ENCODE measurements around the gene MRPS26.

Gene MRPS26

DNA sequence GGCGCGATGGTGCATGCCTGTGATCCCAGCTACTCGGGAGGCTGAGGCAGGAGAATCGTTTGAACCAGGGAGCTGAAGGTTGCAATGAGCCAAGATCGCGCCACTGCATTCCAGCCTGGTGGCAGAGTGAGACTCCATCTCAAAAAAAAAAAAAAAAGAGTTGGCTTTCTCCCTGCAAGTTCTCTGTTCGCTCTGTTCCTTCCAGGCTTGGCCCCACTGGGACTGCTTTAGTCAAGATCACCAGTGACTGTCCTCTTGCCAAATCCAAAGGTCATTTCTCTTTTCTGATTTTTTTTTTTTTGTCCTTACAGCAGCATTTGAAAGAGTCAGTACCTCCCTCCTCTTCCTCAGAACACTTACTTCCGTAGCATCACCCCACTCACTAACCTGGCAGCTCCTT is 13.2 kb upstream of the MRPS26 start:
- TF ChIP-seq, protein P1, sequence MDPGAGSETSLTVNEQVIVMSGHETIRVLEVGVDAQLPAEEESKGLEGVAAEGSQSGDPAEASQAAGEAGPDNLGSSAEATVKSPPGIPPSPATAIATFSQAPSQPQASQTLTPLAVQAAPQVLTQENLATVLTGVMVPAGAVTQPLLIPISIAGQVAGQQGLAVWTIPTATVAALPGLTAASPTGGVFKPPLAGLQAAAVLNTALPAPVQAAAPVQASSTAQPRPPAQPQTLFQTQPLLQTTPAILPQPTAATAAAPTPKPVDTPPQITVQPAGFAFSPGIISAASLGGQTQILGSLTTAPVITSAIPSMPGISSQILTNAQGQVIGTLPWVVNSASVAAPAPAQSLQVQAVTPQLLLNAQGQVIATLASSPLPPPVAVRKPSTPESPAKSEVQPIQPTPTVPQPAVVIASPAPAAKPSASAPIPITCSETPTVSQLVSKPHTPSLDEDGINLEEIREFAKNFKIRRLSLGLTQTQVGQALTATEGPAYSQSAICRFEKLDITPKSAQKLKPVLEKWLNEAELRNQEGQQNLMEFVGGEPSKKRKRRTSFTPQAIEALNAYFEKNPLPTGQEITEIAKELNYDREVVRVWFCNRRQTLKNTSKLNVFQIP (CRISPR knock-in tag; IDR thresholded peaks at IDR 0.05; ENCODE audit: borderline replicate concordance, low read depth) = no peak
- ATAC-seq = no peak

DNA sequence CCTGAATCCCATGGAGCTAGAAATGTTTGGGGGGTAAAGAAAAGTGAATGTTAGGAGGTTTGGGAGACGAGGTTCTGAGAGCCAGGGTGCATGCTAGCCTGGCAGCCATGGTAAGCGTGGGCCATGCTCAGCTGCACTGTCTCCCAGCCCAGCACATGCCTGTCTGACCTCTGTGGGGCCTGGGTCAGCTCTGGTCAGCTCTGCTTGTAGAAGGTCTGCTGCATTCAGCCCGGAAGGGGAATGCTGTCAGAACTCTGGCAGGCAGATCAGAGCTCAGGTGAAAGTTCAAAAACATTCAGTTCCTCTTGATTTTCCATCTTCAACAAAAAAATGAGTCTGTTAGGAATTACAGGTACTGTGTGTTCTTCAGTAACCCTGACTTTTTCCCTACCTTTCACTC is 8.2 kb upstream of the MRPS26 start:
- ATAC-seq = no peak
- TF ChIP-seq, protein P1 (CRISPR knock-in tag; IDR thresholded peaks at IDR 0.05; ENCODE audit: borderline replicate concordance, low read depth) = no peak
- TF ChIP-seq CSDC2 (CRISPR knock-in tag; IDR thresholded peaks at IDR 0.05) (no peak), ZFP3 (CRISPR knock-in tag; IDR thresholded peaks at IDR 0.05) (no peak), OSR1 (CRISPR knock-in tag; IDR thresholded peaks at IDR 0.05) (no peak), BACH2 (CRISPR knock-in tag; IDR thresholded peaks at IDR 0.05; ENCODE audit: borderline replicate concordance) (no peak)
- TF ChIP-seq, protein P2, sequence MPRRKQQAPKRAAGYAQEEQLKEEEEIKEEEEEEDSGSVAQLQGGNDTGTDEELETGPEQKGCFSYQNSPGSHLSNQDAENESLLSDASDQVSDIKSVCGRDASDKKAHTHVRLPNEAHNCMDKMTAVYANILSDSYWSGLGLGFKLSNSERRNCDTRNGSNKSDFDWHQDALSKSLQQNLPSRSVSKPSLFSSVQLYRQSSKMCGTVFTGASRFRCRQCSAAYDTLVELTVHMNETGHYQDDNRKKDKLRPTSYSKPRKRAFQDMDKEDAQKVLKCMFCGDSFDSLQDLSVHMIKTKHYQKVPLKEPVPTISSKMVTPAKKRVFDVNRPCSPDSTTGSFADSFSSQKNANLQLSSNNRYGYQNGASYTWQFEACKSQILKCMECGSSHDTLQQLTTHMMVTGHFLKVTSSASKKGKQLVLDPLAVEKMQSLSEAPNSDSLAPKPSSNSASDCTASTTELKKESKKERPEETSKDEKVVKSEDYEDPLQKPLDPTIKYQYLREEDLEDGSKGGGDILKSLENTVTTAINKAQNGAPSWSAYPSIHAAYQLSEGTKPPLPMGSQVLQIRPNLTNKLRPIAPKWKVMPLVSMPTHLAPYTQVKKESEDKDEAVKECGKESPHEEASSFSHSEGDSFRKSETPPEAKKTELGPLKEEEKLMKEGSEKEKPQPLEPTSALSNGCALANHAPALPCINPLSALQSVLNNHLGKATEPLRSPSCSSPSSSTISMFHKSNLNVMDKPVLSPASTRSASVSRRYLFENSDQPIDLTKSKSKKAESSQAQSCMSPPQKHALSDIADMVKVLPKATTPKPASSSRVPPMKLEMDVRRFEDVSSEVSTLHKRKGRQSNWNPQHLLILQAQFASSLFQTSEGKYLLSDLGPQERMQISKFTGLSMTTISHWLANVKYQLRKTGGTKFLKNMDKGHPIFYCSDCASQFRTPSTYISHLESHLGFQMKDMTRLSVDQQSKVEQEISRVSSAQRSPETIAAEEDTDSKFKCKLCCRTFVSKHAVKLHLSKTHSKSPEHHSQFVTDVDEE (CRISPR knock-in tag; IDR thresholded peaks at IDR 0.05) = no peak

DNA sequence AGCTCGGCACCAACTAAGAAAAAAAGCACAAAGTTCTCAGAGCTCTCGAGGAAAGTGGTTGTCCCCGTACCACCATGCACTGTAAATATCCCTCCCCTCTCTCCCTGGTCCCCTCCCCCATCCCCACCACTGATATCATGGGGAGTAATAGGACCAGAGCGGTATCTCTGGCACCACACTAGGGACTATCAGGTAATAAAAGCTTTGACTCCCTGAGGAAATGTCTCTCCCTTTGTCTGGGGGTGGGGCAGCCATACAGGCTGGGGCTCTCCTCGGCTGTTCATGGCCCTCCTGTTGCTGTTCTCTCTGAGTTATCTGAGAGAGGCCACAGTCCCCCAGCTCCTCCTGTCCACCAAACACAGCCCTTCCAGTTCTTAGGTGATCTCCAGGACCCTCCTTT is 7.4 kb upstream of the MRPS26 start:
- no peak for ATAC-seq
- TF ChIP-seq PPARA (CRISPR knock-in tag; IDR thresholded peaks at IDR 0.05; ENCODE audit: borderline replicate concordance) = no peak
- TF ChIP-seq ZFP3 (CRISPR knock-in tag; IDR thresholded peaks at IDR 0.05) = no peak
- no peak for TF ChIP-seq ZNF565 (CRISPR knock-in tag; conservative IDR thresholded peaks at IDR 0.05; ENCODE audit: low read depth)
- TF ChIP-seq, protein P3, sequence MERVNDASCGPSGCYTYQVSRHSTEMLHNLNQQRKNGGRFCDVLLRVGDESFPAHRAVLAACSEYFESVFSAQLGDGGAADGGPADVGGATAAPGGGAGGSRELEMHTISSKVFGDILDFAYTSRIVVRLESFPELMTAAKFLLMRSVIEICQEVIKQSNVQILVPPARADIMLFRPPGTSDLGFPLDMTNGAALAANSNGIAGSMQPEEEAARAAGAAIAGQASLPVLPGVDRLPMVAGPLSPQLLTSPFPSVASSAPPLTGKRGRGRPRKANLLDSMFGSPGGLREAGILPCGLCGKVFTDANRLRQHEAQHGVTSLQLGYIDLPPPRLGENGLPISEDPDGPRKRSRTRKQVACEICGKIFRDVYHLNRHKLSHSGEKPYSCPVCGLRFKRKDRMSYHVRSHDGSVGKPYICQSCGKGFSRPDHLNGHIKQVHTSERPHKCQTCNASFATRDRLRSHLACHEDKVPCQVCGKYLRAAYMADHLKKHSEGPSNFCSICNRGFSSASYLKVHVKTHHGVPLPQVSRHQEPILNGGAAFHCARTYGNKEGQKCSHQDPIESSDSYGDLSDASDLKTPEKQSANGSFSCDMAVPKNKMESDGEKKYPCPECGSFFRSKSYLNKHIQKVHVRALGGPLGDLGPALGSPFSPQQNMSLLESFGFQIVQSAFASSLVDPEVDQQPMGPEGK (CRISPR knock-in tag; IDR thresholded peaks at IDR 0.05; ENCODE audit: borderline replicate concordance) = no peak
- no peak for TF ChIP-seq ZC3H10 (CRISPR knock-in tag; IDR thresholded peaks at IDR 0.05)
- TF ChIP-seq, protein P1 (CRISPR knock-in tag; IDR thresholded peaks at IDR 0.05; ENCODE audit: borderline replicate concordance, low read depth) = no peak
- TF ChIP-seq BACH2 (CRISPR knock-in tag; IDR thresholded peaks at IDR 0.05; ENCODE audit: borderline replicate concordance) = no peak
- TF ChIP-seq, protein P4, sequence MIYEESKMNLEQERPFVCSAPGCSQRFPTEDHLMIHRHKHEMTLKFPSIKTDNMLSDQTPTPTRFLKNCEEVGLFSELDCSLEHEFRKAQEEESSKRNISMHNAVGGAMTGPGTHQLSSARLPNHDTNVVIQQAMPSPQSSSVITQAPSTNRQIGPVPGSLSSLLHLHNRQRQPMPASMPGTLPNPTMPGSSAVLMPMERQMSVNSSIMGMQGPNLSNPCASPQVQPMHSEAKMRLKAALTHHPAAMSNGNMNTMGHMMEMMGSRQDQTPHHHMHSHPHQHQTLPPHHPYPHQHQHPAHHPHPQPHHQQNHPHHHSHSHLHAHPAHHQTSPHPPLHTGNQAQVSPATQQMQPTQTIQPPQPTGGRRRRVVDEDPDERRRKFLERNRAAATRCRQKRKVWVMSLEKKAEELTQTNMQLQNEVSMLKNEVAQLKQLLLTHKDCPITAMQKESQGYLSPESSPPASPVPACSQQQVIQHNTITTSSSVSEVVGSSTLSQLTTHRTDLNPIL (CRISPR knock-in tag; IDR thresholded peaks at IDR 0.05; ENCODE audit: low read depth) = no peak

DNA sequence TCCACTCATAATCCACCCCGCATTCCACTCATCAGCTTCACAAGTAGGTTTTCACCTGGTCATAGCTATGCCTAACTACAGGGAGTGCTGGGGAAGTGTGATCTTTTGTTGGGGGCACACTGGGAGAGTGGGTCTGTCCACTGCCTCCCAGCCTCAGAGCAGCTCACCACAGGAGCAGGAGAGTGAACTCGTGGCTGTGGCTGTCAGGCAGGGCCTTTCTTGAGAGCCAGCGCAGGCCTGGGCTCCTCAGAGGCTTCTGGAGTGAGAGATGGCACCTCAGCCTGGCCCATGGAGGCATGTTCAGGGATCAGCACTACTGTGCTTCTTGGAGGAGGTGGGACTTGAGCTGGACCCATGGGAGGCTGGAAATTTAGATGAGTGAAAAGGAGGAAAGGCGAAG is 6.4 kb upstream of the MRPS26 start:
- TF ChIP-seq ZNF565 (CRISPR knock-in tag; conservative IDR thresholded peaks at IDR 0.05; ENCODE audit: low read depth) = no peak
- no peak for ATAC-seq

DNA sequence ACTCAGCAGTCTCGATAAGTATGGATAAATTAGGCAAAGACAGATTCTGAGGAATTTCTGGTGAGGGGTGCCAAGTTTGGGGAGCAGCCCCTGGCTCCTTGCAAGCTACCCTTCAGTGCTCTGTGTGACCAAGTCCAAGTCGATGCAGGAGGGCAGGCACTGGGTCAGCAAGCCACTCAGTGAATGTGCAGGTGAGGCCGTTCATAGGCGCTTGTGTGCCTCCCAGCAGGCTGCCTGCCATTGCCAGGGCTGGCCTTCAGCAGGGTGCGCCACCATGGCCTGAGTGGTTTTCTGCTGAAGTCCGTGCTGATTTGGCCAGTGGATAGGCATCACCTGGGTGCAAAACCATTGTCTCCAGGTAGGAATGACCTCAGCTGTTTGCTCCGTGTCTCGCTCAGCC is 5.8 kb upstream of the MRPS26 start:
- ATAC-seq = no peak
- no peak for TF ChIP-seq ZC3H10 (CRISPR knock-in tag; IDR thresholded peaks at IDR 0.05)
- TF ChIP-seq PPARA (CRISPR knock-in tag; IDR thresholded peaks at IDR 0.05; ENCODE audit: borderline replicate concordance) = no peak
- TF ChIP-seq, protein P5, sequence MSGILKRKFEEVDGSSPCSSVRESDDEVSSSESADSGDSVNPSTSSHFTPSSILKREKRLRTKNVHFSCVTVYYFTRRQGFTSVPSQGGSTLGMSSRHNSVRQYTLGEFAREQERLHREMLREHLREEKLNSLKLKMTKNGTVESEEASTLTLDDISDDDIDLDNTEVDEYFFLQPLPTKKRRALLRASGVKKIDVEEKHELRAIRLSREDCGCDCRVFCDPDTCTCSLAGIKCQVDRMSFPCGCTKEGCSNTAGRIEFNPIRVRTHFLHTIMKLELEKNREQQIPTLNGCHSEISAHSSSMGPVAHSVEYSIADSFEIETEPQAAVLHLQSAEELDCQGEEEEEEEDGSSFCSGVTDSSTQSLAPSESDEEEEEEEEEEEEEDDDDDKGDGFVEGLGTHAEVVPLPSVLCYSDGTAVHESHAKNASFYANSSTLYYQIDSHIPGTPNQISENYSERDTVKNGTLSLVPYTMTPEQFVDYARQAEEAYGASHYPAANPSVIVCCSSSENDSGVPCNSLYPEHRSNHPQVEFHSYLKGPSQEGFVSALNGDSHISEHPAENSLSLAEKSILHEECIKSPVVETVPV (CRISPR knock-in tag; IDR thresholded peaks at IDR 0.05) = no peak
- no peak for TF ChIP-seq ISL1 (CRISPR knock-in tag; IDR thresholded peaks at IDR 0.05)
- no peak for TF ChIP-seq ZNF8 (CRISPR knock-in tag; IDR thresholded peaks at IDR 0.05)
- TF ChIP-seq, protein P1 (CRISPR knock-in tag; IDR thresholded peaks at IDR 0.05; ENCODE audit: borderline replicate concordance, low read depth) = no peak
- TF ChIP-seq, protein P2 (CRISPR knock-in tag; IDR thresholded peaks at IDR 0.05) = no peak
